Osteoblast (primary cell): ENCODE results near the gene TF. TPM values are rescaled to one million over a fixed set of nuclear protein-coding genes. Genes with fewer than 3 reads are reported as not detected.

ENCODE experiments used
- DNase-seq: peaks from one replicate; pipeline ENCODE4 v3.0.0; 2011; ENCODE audit warnings: low spot score, mixed read lengths; ENCODE audit not compliant: insufficient read length; ENCODE audit errors: missing footprints
- H2AFZ ChIP-seq: 2 replicates; pipeline ENCODE4 v1.6.0; 2011; ENCODE audit warnings: mild to moderate bottlenecking, low read length
- H3K27ac ChIP-seq: 2 replicates; pipeline ENCODE4 v1.5.1; 2011; ENCODE audit warnings: mild to moderate bottlenecking, low read depth, low read length, moderate library complexity
- H3K27me3 ChIP-seq: 2 replicates; pipeline ENCODE4 v1.6.0; 2012; ENCODE audit warnings: mild to moderate bottlenecking, control low read depth, inconsistent platforms, low read length, moderate library complexity; ENCODE audit not compliant: insufficient read depth
- H3K36me3 ChIP-seq: 2 replicates; pipeline ENCODE4 v1.5.1; 2011; ENCODE audit warnings: mild to moderate bottlenecking, low read length, control low read depth, moderate library complexity; ENCODE audit not compliant: insufficient read depth
- H3K4me1 ChIP-seq: 2 replicates; pipeline ENCODE4 v1.5.1; 2011; ENCODE audit warnings: mild to moderate bottlenecking, low read length, control low read depth, moderate library complexity; ENCODE audit not compliant: insufficient read depth
- H3K4me2 ChIP-seq: 2 replicates; pipeline ENCODE4 v1.6.0; 2011; ENCODE audit warnings: mild to moderate bottlenecking, low read length; ENCODE audit not compliant: insufficient read depth
- H3K4me3 ChIP-seq: fragments of 200-600 bp; sonication (generic); 3 replicates; pipeline ENCODE4 v1.5.1; 2012; ENCODE audit warnings: mild to moderate bottlenecking, low read length, inconsistent platforms; ENCODE audit not compliant: insufficient read depth
- H3K79me2 ChIP-seq: 2 replicates; pipeline ENCODE4 v1.6.0; 2012; ENCODE audit warnings: mild to moderate bottlenecking, low read length, control low read depth, inconsistent platforms; ENCODE audit not compliant: insufficient read depth
- H3K9me3 ChIP-seq: 2 replicates; pipeline ENCODE4 v1.5.1; 2011; ENCODE audit warnings: low read depth, low read length, control low read depth
- H4K20me1 ChIP-seq: 2 replicates; pipeline ENCODE4 v1.6.0; 2012; ENCODE audit warnings: mild to moderate bottlenecking, low read length, control low read depth; ENCODE audit not compliant: insufficient read depth
- CTCF ChIP-seq: IDR thresholded peaks from 2 replicates; pipeline ENCODE4 v1.5.1; 2011; ENCODE audit warnings: mild to moderate bottlenecking, low read depth, low read length, moderate library complexity; ENCODE audit errors: extremely low read depth
- small RNA-seq: library from RNA; depleted of rRNA; stranded (forward); fragments of <200 nt; gene quantifications from one replicate; pipeline ENCODE3, GENCODE V24; 2012
- total RNA-seq: library from RNA; depleted of rRNA; stranded (reverse); fragments of >200 nt; gene quantifications from 2 replicates; pipeline ENCODE4 v1.2.3, GENCODE V29; 2012

Gene TF
- total RNA-seq, 1 donor = 0.36 TPM

GRCh38 chr3:133843634-133844033 is 97.4 kb downstream of the TF start:
- peaks cover 4% of the 10 kb centered on the region for H3K4me1 ChIP-seq
- H3K79me2 ChIP-seq = no peaks in the 10 kb centered on the region
- no peak overlapping the region for H3K4me3 ChIP-seq
- no peak overlapping the region for H3K27ac ChIP-seq
- no peaks in the 10 kb centered on the region for H3K9me3 ChIP-seq
- H2AFZ ChIP-seq = no peak overlapping the region
- no peaks in the 10 kb centered on the region for H4K20me1 ChIP-seq
- peak; percentile 86 for DNase-seq
- no peak for TF ChIP-seq CTCF
- no peak overlapping the region for H3K4me2 ChIP-seq
- no peaks in the 10 kb centered on the region for H3K36me3 ChIP-seq
- H3K27me3 ChIP-seq = peaks cover 8% of the 10 kb centered on the region

- H3K4me1 ChIP-seq = peaks cover 4% of the 10 kb centered on the region
Observed at GRCh38 chr3:133845127-133845526, 98.9 kb downstream of the TF start.

More at GRCh38 chr3:133845127-133845526, 98.9 kb downstream of the TF start:
- peaks cover 8% of the 10 kb centered on the region for H3K27me3 ChIP-seq
- no peaks in the 10 kb centered on the region for H3K79me2 ChIP-seq
- no peaks in the 10 kb centered on the region for H3K36me3 ChIP-seq
- H3K4me3 ChIP-seq = no peak overlapping the region
- H2AFZ ChIP-seq = no peak overlapping the region
- H3K4me2 ChIP-seq = no peak overlapping the region
- DNase-seq = no peak
- no peaks in the 10 kb centered on the region for H4K20me1 ChIP-seq
- no peak for TF ChIP-seq CTCF
- no peak overlapping the region for H3K27ac ChIP-seq
- no peaks in the 10 kb centered on the region for H3K9me3 ChIP-seq

Small RNA genes within 50 kb of the gene (small RNA-seq; reads per million reads assigned to genes)
- not detected for gene RNA5SP140

Other genes with a start within 250 kb of the TF start
- gene CDV3, start 172.7 kb upstream of the TF start, total RNA-seq = 154 and 166 TPM in 2 replicates
- gene TOPBP1, start 84.5 kb upstream of the TF start, total RNA-seq = 33.7 and 36.5 TPM in 2 replicates
- 76.0 and 80.3 TPM in 2 replicates for gene SRPRB, start 59.4 kb downstream of the TF start, total RNA-seq
- 0.59 and 0.72 TPM in 2 replicates for gene RAB6B, start 149.5 kb downstream of the TF start, total RNA-seq